Measurements from ENCODE around the gene GCNA. TPM values are rescaled to one million over a fixed set of nuclear protein-coding genes. Genes with fewer than 3 reads are reported as not detected.

GCNA gene
- total and polyA plus RNA-seq, 10 of the 15 experiments (the other 5 are each of a cell fraction or from before 2014, with no cell fraction given): 0.37 to 1.6 (median 0.90) TPM

DNA sequence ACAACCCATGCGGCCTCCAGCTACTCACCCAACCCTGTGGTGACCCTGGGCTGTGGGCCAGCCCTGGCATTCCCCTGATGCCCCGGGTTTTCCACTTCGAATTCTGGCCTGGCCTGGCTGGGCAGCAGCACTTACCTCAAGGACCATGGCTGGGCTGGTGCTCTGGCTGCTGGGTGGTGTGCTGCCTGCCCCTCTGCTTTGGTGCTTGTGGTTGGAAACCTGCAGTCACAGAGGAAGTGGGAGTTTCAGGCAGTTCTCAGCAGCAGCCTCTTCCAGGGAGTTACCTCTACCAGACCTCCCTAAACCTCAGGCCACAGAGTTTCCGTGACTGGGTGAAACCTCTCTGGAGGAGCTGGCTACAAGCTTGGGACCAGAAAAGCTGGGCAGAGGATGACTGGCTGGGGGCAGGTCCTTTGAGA is 40.1 kb downstream of the GCNA start, which contains the start of gene CXCR3 (continued):
- TF ChIP-seq, protein P1, sequence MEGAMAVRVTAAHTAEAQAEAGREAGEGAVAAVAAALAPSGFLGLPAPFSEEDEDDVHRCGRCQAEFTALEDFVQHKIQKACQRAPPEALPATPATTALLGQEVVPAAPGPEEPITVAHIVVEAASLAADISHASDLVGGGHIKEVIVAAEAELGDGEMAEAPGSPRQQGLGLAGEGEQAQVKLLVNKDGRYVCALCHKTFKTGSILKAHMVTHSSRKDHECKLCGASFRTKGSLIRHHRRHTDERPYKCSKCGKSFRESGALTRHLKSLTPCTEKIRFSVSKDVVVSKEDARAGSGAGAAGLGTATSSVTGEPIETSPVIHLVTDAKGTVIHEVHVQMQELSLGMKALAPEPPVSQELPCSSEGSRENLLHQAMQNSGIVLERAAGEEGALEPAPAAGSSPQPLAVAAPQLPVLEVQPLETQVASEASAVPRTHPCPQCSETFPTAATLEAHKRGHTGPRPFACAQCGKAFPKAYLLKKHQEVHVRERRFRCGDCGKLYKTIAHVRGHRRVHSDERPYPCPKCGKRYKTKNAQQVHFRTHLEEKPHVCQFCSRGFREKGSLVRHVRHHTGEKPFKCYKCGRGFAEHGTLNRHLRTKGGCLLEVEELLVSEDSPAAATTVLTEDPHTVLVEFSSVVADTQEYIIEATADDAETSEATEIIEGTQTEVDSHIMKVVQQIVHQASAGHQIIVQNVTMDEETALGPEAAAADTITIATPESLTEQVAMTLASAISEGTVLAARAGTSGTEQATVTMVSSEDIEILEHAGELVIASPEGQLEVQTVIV (IDR thresholded peaks at IDR 0.05; ENCODE audit: borderline replicate concordance, partially characterized antibody): no peak
- peak; percentile 74; the same call in 1 of the 2 replicates for TF ChIP-seq TCF3 (IDR thresholded peaks at IDR 0.05; ENCODE audit: borderline replicate concordance, insufficient read depth, low read depth, low read length)
- TF ChIP-seq HDGF (IDR thresholded peaks at IDR 0.05): no peak
- no peak for TF ChIP-seq RAD51 (IDR thresholded peaks at IDR 0.05)
- TF ChIP-seq TCF12 (IDR thresholded peaks at IDR 0.05; ENCODE audit: low read depth, low read length): peak; percentile 90
- TF ChIP-seq CHD4 (IDR thresholded peaks at IDR 0.05): no peak
- TF ChIP-seq, protein P2, sequence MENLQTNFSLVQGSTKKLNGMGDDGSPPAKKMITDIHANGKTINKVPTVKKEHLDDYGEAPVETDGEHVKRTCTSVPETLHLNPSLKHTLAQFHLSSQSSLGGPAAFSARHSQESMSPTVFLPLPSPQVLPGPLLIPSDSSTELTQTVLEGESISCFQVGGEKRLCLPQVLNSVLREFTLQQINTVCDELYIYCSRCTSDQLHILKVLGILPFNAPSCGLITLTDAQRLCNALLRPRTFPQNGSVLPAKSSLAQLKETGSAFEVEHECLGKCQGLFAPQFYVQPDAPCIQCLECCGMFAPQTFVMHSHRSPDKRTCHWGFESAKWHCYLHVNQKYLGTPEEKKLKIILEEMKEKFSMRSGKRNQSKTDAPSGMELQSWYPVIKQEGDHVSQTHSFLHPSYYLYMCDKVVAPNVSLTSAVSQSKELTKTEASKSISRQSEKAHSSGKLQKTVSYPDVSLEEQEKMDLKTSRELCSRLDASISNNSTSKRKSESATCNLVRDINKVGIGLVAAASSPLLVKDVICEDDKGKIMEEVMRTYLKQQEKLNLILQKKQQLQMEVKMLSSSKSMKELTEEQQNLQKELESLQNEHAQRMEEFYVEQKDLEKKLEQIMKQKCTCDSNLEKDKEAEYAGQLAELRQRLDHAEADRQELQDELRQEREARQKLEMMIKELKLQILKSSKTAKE (IDR thresholded peaks at IDR 0.05; ENCODE audit: low read depth, poor library complexity, severe bottlenecking): peak; percentile 84
- peak; percentile 78 for TF ChIP-seq MTA2 (IDR thresholded peaks at IDR 0.05; ENCODE audit: low read depth)
- TF ChIP-seq, protein P3, sequence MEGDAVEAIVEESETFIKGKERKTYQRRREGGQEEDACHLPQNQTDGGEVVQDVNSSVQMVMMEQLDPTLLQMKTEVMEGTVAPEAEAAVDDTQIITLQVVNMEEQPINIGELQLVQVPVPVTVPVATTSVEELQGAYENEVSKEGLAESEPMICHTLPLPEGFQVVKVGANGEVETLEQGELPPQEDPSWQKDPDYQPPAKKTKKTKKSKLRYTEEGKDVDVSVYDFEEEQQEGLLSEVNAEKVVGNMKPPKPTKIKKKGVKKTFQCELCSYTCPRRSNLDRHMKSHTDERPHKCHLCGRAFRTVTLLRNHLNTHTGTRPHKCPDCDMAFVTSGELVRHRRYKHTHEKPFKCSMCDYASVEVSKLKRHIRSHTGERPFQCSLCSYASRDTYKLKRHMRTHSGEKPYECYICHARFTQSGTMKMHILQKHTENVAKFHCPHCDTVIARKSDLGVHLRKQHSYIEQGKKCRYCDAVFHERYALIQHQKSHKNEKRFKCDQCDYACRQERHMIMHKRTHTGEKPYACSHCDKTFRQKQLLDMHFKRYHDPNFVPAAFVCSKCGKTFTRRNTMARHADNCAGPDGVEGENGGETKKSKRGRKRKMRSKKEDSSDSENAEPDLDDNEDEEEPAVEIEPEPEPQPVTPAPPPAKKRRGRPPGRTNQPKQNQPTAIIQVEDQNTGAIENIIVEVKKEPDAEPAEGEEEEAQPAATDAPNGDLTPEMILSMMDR (IDR thresholded peaks at IDR 0.05 in 2 of 3, conservative IDR thresholded peaks at IDR 0.05 in 1 of 3; ENCODE audit: control insufficient read depth in 2 of 3, extremely low read depth in 1 of 3, insufficient read depth in 1 of 3, low read depth in 3 of 3, low read length in 3 of 3): no peak
- TF ChIP-seq PAX8 (IDR thresholded peaks at IDR 0.05): no peak
- TF ChIP-seq, protein P4, sequence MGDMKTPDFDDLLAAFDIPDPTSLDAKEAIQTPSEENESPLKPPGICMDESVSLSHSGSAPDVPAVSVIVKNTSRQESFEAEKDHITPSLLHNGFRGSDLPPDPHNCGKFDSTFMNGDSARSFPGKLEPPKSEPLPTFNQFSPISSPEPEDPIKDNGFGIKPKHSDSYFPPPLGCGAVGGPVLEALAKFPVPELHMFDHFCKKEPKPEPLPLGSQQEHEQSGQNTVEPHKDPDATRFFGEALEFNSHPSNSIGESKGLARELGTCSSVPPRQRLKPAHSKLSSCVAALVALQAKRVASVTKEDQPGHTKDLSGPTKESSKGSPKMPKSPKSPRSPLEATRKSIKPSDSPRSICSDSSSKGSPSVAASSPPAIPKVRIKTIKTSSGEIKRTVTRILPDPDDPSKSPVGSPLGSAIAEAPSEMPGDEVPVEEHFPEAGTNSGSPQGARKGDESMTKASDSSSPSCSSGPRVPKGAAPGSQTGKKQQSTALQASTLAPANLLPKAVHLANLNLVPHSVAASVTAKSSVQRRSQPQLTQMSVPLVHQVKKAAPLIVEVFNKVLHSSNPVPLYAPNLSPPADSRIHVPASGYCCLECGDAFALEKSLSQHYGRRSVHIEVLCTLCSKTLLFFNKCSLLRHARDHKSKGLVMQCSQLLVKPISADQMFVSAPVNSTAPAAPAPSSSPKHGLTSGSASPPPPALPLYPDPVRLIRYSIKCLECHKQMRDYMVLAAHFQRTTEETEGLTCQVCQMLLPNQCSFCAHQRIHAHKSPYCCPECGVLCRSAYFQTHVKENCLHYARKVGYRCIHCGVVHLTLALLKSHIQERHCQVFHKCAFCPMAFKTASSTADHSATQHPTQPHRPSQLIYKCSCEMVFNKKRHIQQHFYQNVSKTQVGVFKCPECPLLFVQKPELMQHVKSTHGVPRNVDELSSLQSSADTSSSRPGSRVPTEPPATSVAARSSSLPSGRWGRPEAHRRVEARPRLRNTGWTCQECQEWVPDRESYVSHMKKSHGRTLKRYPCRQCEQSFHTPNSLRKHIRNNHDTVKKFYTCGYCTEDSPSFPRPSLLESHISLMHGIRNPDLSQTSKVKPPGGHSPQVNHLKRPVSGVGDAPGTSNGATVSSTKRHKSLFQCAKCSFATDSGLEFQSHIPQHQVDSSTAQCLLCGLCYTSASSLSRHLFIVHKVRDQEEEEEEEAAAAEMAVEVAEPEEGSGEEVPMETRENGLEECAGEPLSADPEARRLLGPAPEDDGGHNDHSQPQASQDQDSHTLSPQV (IDR thresholded peaks at IDR 0.05): no peak
- peak; percentile 55 for TF ChIP-seq MEF2B (IDR thresholded peaks at IDR 0.05; ENCODE audit: partially characterized antibody, poor library complexity, severe bottlenecking)
- TF ChIP-seq EGR1 (IDR thresholded peaks at IDR 0.05; ENCODE audit: borderline replicate concordance in 1 of 2, low read depth in 2 of 2, low read length in 2 of 2): 0 out of 3 replicates have a peak, but pooled peaks of 1 of the 2 experiments have one; percentile 39
- no peak for TF ChIP-seq RBBP5 (conservative IDR thresholded peaks at IDR 0.05)
- no peak for TF ChIP-seq HDAC6 (IDR thresholded peaks at IDR 0.05; ENCODE audit: unreplicated experiment)
- peak; percentile 78 to 89; a peak in 3 of 4 replicates for TF ChIP-seq EP300 (IDR thresholded peaks at IDR 0.05; ENCODE audit: borderline replicate concordance in 1 of 2, control insufficient read depth in 1 of 2, low read depth in 2 of 2, low read length in 2 of 2)
- no peak for TF ChIP-seq NFIC (IDR thresholded peaks at IDR 0.05; ENCODE audit: low read depth, low read length)
- no peak for TF ChIP-seq NR2C2 (IDR thresholded peaks at IDR 0.05; ENCODE audit: borderline replicate concordance, control insufficient read depth, insufficient read length, low read depth)
- TF ChIP-seq PAX5 (IDR thresholded peaks at IDR 0.05; ENCODE audit: borderline replicate concordance, low read depth, low read length): peak; percentile 85
